BE2C (cell line): ENCODE measurements around the gene ZBTB8B.
"Not testable (repeated sequence)": the region's sequence is repeated elsewhere in the genome, so short reads cannot be mapped to it uniquely, and the experiment has no call there.

Source experiments
- DNase-seq: peaks from one replicate; pipeline ENCODE4 v3.0.0-alpha.2; 2020
- H3K27me3 ChIP-seq: fragments of 250-450 bp; sonication (Bioruptor Pico); 2 replicates; pipeline ENCODE4 v1.5.1; 2020; ENCODE audit warnings: mild to moderate bottlenecking
- H3K36me3 ChIP-seq: fragments of 250-450 bp; sonication (Bioruptor Pico); 2 replicates; pipeline ENCODE4 v1.5.1; 2020; ENCODE audit warnings: mild to moderate bottlenecking
- H3K4me1 ChIP-seq: fragments of 250-450 bp; sonication (Bioruptor Pico); 2 replicates; pipeline ENCODE4 v1.5.1; 2020
- H3K4me3 ChIP-seq: 2 replicates; pipeline ENCODE4 v1.5.1; 2011; ENCODE audit warnings: low read depth, low read length
- H3K9me3 ChIP-seq: fragments of 250-450 bp; sonication (Bioruptor Pico); 2 replicates; pipeline ENCODE4 v1.5.1; 2020
- CTCF ChIP-seq: IDR thresholded peaks from 2 replicates; pipeline ENCODE4 v1.5.1; 2012; ENCODE audit warnings: mild to moderate bottlenecking, low read depth, low read length

ZBTB8B gene

GRCh38 chr1:32466761-32467160 lies 1.9 kb downstream of the ZBTB8B start:
- DNase-seq = no peak
- no peak overlapping the region for H3K4me3 ChIP-seq
- no peak for TF ChIP-seq CTCF
- H3K36me3 ChIP-seq = no peaks in the 10 kb centered on the region
- H3K4me1 ChIP-seq = no peaks in the 10 kb centered on the region
- peaks cover 11% of the 10 kb centered on the region for H3K27me3 ChIP-seq
- H3K9me3 ChIP-seq = no peaks in the 10 kb centered on the region

GRCh38 chr1:32468791-32469190 lies 3.9 kb downstream of the ZBTB8B start:
- H3K4me1 ChIP-seq = no peaks in the 10 kb centered on the region
- TF ChIP-seq CTCF = no peak
- DNase-seq = no peak
- no peaks in the 10 kb centered on the region for H3K36me3 ChIP-seq
- no peaks in the 10 kb centered on the region for H3K9me3 ChIP-seq
- no peak overlapping the region for H3K4me3 ChIP-seq
- H3K27me3 ChIP-seq = peaks cover 11% of the 10 kb centered on the region

- Histone ChIP-seq H3K9me3 (no peaks in the 10 kb centered on the region), H3K27me3 (peaks cover under 1% of the 10 kb centered on the region), H3K36me3 (no peaks in the 10 kb centered on the region), H3K4me3 (peak overlapping the region; percentile 18), H3K4me1 (no peaks in the 10 kb centered on the region)
- no peak for TF ChIP-seq CTCF
- DNase-seq = no peak
These were observed 5.6 kb downstream of the ZBTB8B start for GRCh38 chr1:32470431-32470830.

GRCh38 chr1:32470991-32471694 lies 6.3 kb downstream of the ZBTB8B start:
- peak overlapping the region; percentile 18 for H3K4me3 ChIP-seq
- DNase-seq = peak; percentile 73
- no peaks in the 10 kb centered on the region for H3K9me3 ChIP-seq
- no peaks in the 10 kb centered on the region for H3K36me3 ChIP-seq
- TF ChIP-seq CTCF = peak; percentile 66
- H3K4me1 ChIP-seq = no peaks in the 10 kb centered on the region
- H3K27me3 ChIP-seq = no peaks in the 10 kb centered on the region

GRCh38 chr1:32471695-32472362 lies 7.0 kb downstream of the ZBTB8B start:
- no peaks in the 10 kb centered on the region for H3K9me3 ChIP-seq
- no peak for DNase-seq
- no peak overlapping the region for H3K4me3 ChIP-seq
- no peak for TF ChIP-seq CTCF
- H3K36me3 ChIP-seq = no peaks in the 10 kb centered on the region
- H3K4me1 ChIP-seq = no peaks in the 10 kb centered on the region
- H3K27me3 ChIP-seq = no peaks in the 10 kb centered on the region

- not testable (repeated sequence) for H3K36me3 ChIP-seq, H3K4me3 ChIP-seq, H3K27me3 ChIP-seq, H3K4me1 ChIP-seq, H3K9me3 ChIP-seq, DNase-seq
These were observed 8.1 kb downstream of the ZBTB8B start for GRCh38 chr1:32472966-32473365.
